ENCODE results near the gene TM4SF4.
"Not testable (repeated sequence)": the region's sequence is repeated elsewhere in the genome, so short reads cannot be mapped to it uniquely, and the experiment has no call there.

The TM4SF4 gene

GRCh38 chr3:149474250-149474817 lies at the start of gene TM4SF4:
TSS of gene TM4SF4 (plus strand) at chr3:149474697. CDS start at chr3:149474878, 181 bp downstream.
- DNase-seq = no peak

GRCh38 chr3:149424918-149425317 lies 49.6 kb upstream of the TM4SF4 start:
- DNase-seq = no peak

- DNase-seq = no peak
These were observed 48.2 kb upstream of the TM4SF4 start for GRCh38 chr3:149426325-149426724.

GRCh38 chr3:149428087-149428486 lies 46.4 kb upstream of the TM4SF4 start:
- DNase-seq = no peak

GRCh38 chr3:149430216-149430615 lies 44.3 kb upstream of the TM4SF4 start:
- DNase-seq = no peak

- DNase-seq = no peak
These were observed 42.3 kb upstream of the TM4SF4 start for GRCh38 chr3:149432149-149432548.

GRCh38 chr3:149435996-149436885 lies 38.3 kb upstream of the TM4SF4 start:
- no peak for DNase-seq

- DNase-seq = no peak
These were observed 37.2 kb upstream of the TM4SF4 start for GRCh38 chr3:149437286-149437685.

- no peak for DNase-seq
These were observed 36.8 kb upstream of the TM4SF4 start for GRCh38 chr3:149437710-149438109.

GRCh38 chr3:149438981-149439380 lies 35.5 kb upstream of the TM4SF4 start:
- DNase-seq = no peak

GRCh38 chr3:149441642-149442041 lies 32.9 kb upstream of the TM4SF4 start:
- no peak for DNase-seq

GRCh38 chr3:149442043-149442442 lies 32.5 kb upstream of the TM4SF4 start:
- DNase-seq = no peak

- DNase-seq = no peak
These were observed 31.5 kb upstream of the TM4SF4 start for GRCh38 chr3:149442851-149443544.

- DNase-seq = no peak
These were observed 31.0 kb upstream of the TM4SF4 start for GRCh38 chr3:149443545-149443912.

- not testable (repeated sequence) for DNase-seq
These were observed 29.6 kb upstream of the TM4SF4 start for GRCh38 chr3:149444867-149445266.

- no peak for DNase-seq
These were observed 26.1 kb upstream of the TM4SF4 start for GRCh38 chr3:149448331-149448831.

- DNase-seq = no peak
These were observed 25.3 kb upstream of the TM4SF4 start for GRCh38 chr3:149449182-149449581.

- DNase-seq = no peak
These were observed 24.7 kb upstream of the TM4SF4 start for GRCh38 chr3:149449799-149450198.

GRCh38 chr3:149450281-149450680 lies 24.2 kb upstream of the TM4SF4 start:
- no peak for DNase-seq

- no peak for DNase-seq
These were observed 22.5 kb upstream of the TM4SF4 start for GRCh38 chr3:149452036-149452435.

- DNase-seq = no peak
These were observed 21.2 kb upstream of the TM4SF4 start for GRCh38 chr3:149453140-149453805.

GRCh38 chr3:149454746-149455145 lies 19.8 kb upstream of the TM4SF4 start:
- DNase-seq = no peak

GRCh38 chr3:149455366-149455765 lies 19.1 kb upstream of the TM4SF4 start:
- DNase-seq = no peak
